ENCODE data around the gene POR. TPM values are rescaled to one million over a fixed set of nuclear protein-coding genes. Genes with fewer than 3 reads are reported as not detected.

POR gene
- total and polyA plus RNA-seq, 2 donors (not counting 1 experiment from before 2014, with no cell fraction given) = 68.4 to 78.4 TPM

GRCh38 chr7:75968012-75968411 is 53.1 kb downstream of the POR start:
- no peaks in the 10 kb centered on the region for H3K4me1 ChIP-seq (ENCODE audit: control insufficient read depth in 2 of 2, insufficient read depth in 2 of 2, low read length in 2 of 2)
- no peak overlapping the region for H2AFZ ChIP-seq (ENCODE audit: insufficient read depth, low read depth, low read length, poor library complexity, severe bottlenecking)
- CTCF ChIA-PET = no interaction called here
- peaks cover 0 to 11% of the 10 kb centered on the region in 2 experiments for H3K36me3 ChIP-seq (replicated peaks in 1 of 2; ENCODE audit: control extremely low read depth in 1 of 2, control insufficient read depth in 1 of 2, extremely low read depth in 1 of 2, insufficient read depth in 2 of 2, low read length in 1 of 2)
- no peak for TF ChIP-seq CTCF (IDR thresholded peaks at IDR 0.05)
- TF ChIP-seq EZH2 (IDR thresholded peaks at IDR 0.05; ENCODE audit: borderline replicate concordance, insufficient read depth, low read depth, low read length, poor library complexity, severe bottlenecking) = no peak
- H3K27me3 Mint-ChIP-seq = no peaks in the 10 kb centered on the region
- no peak overlapping the region for H3K4me3 Mint-ChIP-seq
- H3K27ac Mint-ChIP-seq = no peak overlapping the region
- POLR2A ChIA-PET = no interaction called here
- ATAC-seq (ENCODE audit: low read depth) = no peak
- H3K27ac ChIP-seq (ENCODE audit: low read length in 2 of 2) = no peak overlapping the region
- no peaks in the 10 kb centered on the region for H4K20me1 ChIP-seq (ENCODE audit: control insufficient read depth, insufficient read depth, low read length, poor library complexity, severe bottlenecking)
- WGBS (ENCODE audit: insufficient coverage) = 87% methylated on average over 10 of the region's 10 CpGs
- no peaks in the 10 kb centered on the region for H3K9me3 ChIP-seq (ENCODE audit: control extremely low read depth in 1 of 3, control insufficient read depth in 2 of 3, insufficient read depth in 1 of 3, low read length in 2 of 3)
- H3K27me3 ChIP-seq (replicated peaks in 1 of 4; ENCODE audit: control extremely low read depth in 1 of 4, control insufficient read depth in 3 of 4, insufficient read depth in 4 of 4, low read length in 3 of 4) = no peaks in the 10 kb centered on the region
- no peaks in the 10 kb centered on the region for H3K4me1 Mint-ChIP-seq
- H3K4me2 ChIP-seq (replicated peaks; ENCODE audit: low read depth, low read length, poor library complexity, severe bottlenecking) = no peak overlapping the region
- intact Hi-C loops (cut with micrococcal nuclease) = no loop called here
- no peaks in the 10 kb centered on the region for H3K9me3 Mint-ChIP-seq (ENCODE audit: insufficient read depth)
- H3K9ac ChIP-seq (ENCODE audit: low read length) = no peak overlapping the region
- H3K79me2 ChIP-seq (ENCODE audit: control insufficient read depth, insufficient read depth, low read length) = no peaks in the 10 kb centered on the region
- DNase-seq = no peak
- no peak overlapping the region for H3K4me3 ChIP-seq (ENCODE audit: control extremely low read depth in 1 of 5, extremely low read depth in 1 of 5, insufficient read depth in 1 of 5, low read depth in 2 of 5, low read length in 4 of 5)

- Histone ChIP-seq H2AFZ (ENCODE audit: insufficient read depth, low read depth, low read length, poor library complexity, severe bottlenecking) (no peak overlapping the region), H3K79me2 (ENCODE audit: control insufficient read depth, insufficient read depth, low read length) (no peaks in the 10 kb centered on the region), H3K4me1 (ENCODE audit: control insufficient read depth in 2 of 2, insufficient read depth in 2 of 2, low read length in 2 of 2) (no peaks in the 10 kb centered on the region), H4K20me1 (ENCODE audit: control insufficient read depth, insufficient read depth, low read length, poor library complexity, severe bottlenecking) (no peaks in the 10 kb centered on the region), H3K9me3 (ENCODE audit: control extremely low read depth in 1 of 3, control insufficient read depth in 2 of 3, insufficient read depth in 1 of 3, low read length in 2 of 3) (no peaks in the 10 kb centered on the region), H3K9ac (ENCODE audit: low read length) (no peak overlapping the region), H3K27ac (ENCODE audit: low read length in 2 of 2) (no peak overlapping the region), H3K27me3 (replicated peaks in 1 of 4; ENCODE audit: control extremely low read depth in 1 of 4, control insufficient read depth in 3 of 4, insufficient read depth in 4 of 4, low read length in 3 of 4) (no peaks in the 10 kb centered on the region), H3K4me2 (replicated peaks; ENCODE audit: low read depth, low read length, poor library complexity, severe bottlenecking) (no peak overlapping the region), H3K36me3 (replicated peaks in 1 of 2; ENCODE audit: control extremely low read depth in 1 of 2, control insufficient read depth in 1 of 2, extremely low read depth in 1 of 2, insufficient read depth in 2 of 2, low read length in 1 of 2) (peaks cover 0 to 13% of the 10 kb centered on the region in 2 experiments), H3K4me3 (ENCODE audit: control extremely low read depth in 1 of 5, extremely low read depth in 1 of 5, insufficient read depth in 1 of 5, low read depth in 2 of 5, low read length in 4 of 5) (no peak overlapping the region)
- TF ChIP-seq EZH2 (IDR thresholded peaks at IDR 0.05; ENCODE audit: borderline replicate concordance, insufficient read depth, low read depth, low read length, poor library complexity, severe bottlenecking) (no peak), CTCF (IDR thresholded peaks at IDR 0.05) (no peak)
- WGBS (ENCODE audit: insufficient coverage) = 97% methylated on average over 11 of the region's 12 CpGs
- Mint-ChIP-seq H3K27me3 (no peaks in the 10 kb centered on the region), H3K4me1 (no peaks in the 10 kb centered on the region), H3K9me3 (ENCODE audit: insufficient read depth) (no peaks in the 10 kb centered on the region), H3K4me3 (no peak overlapping the region), H3K27ac (no peak overlapping the region)
- intact Hi-C loops (cut with micrococcal nuclease) = no loop called here
- ChIA-PET CTCF (no interaction called here), POLR2A (no interaction called here)
- DNase-seq = no peak
- no peak for ATAC-seq (ENCODE audit: low read depth)
Observed at GRCh38 chr7:75968561-75969001, 53.6 kb downstream of the POR start.
